Panc1 (cell line): ENCODE results near the gene PRLH. TPM values are rescaled to one million over a fixed set of nuclear protein-coding genes. Genes with fewer than 3 reads are reported as not detected.

ENCODE experiments used
- ATAC-seq: fragments of 200-7000 bp; cut with Tn5 transposase; 2 replicates; pipeline ENCODE4 v1.9.1; 2020; ENCODE audit warnings: mild to moderate bottlenecking, moderate library complexity
- BruUV-seq: library from RNA; stranded (reverse); fragments of 400-500 nt; replicated peaks from 2 replicates; lab custom pipeline; 2021; lab: Mats Ljungman, UMichigan
- CTCF ChIA-PET: fragments of 300-600 bp; sonication (Branson Sonifier 250); formaldehyde crosslinking; loops from one replicate; lab custom pipeline; 2022; ENCODE audit warnings: antibody characterized with exemption; lab: Charles Lee
- POLR2A ChIA-PET: fragments of 300-600 bp; sonication (Branson Sonifier 250); formaldehyde crosslinking; loops from one replicate; lab custom pipeline; 2022; ENCODE audit warnings: antibody characterized with exemption; lab: Charles Lee
- DNase-seq: peaks from one replicate; pipeline ENCODE4 v3.0.0-alpha.2; 2010; ENCODE audit warnings: low read depth, low spot score
- H3K27ac ChIP-seq: 2 replicates; pipeline ENCODE4 v1.5.1; 2011; ENCODE audit warnings: mild to moderate bottlenecking, low read length, inconsistent platforms
- H3K27me3 ChIP-seq: fragments of 200-500 bp; sonication (Bioruptor generic); 2 replicates; pipeline ENCODE4 v1.6.0; 2014; ENCODE audit warnings: low read length, inconsistent platforms; ENCODE audit not compliant: control insufficient read depth, insufficient read depth
- H3K36me3 ChIP-seq: fragments of 200-500 bp; sonication (Bioruptor generic); 2 replicates; pipeline ENCODE4 v1.5.1; 2014; ENCODE audit warnings: inconsistent platforms, mild to moderate bottlenecking, low read length, moderate library complexity; ENCODE audit not compliant: control insufficient read depth, insufficient read depth
- H3K4me1 ChIP-seq: 2 replicates; pipeline ENCODE4 v1.5.1; 2011; ENCODE audit warnings: inconsistent platforms, mild to moderate bottlenecking, low read length, moderate library complexity; ENCODE audit not compliant: control insufficient read depth, insufficient read depth
- H3K4me3 ChIP-seq, 2 experiments: 2 replicates each; pipeline ENCODE4 v1.5.1; 2011 to 2012; ENCODE audit warnings: low read depth in 2 of 2, low read length in 2 of 2, mild to moderate bottlenecking in 2 of 2, inconsistent platforms in 1 of 2, moderate library complexity in 1 of 2
- H3K9me3 ChIP-seq: fragments of 200-500 bp; sonication (Bioruptor generic); 2 replicates; pipeline ENCODE4 v1.5.1; 2014; ENCODE audit warnings: low read depth, mild to moderate bottlenecking, inconsistent platforms, low read length, moderate library complexity; ENCODE audit not compliant: control insufficient read depth, insufficient read depth
- POLR2AphosphoS5 ChIP-seq: IDR thresholded peaks from 2 replicates; pipeline ENCODE4 v1.6.1; 2012; ENCODE audit warnings: mild to moderate bottlenecking, low read depth, low read length, moderate library complexity
- SIN3A ChIP-seq: IDR thresholded peaks from 2 replicates; pipeline ENCODE4 v1.6.1; 2012; ENCODE audit warnings: low read depth, mild to moderate bottlenecking, low read length, moderate library complexity, borderline replicate concordance; ENCODE audit not compliant: insufficient read depth
- TCF7L2 ChIP-seq: IDR thresholded peaks from 2 replicates; pipeline ENCODE4 v1.6.1; 2011; ENCODE audit warnings: mild to moderate bottlenecking, low read depth, low read length, inconsistent platforms
- in situ Hi-C: cut with HindIII; loops from 2 replicates; pipeline ENCODE4 v1.10.0; 2016; ENCODE audit warnings: low sequenced_read_pairs, low pct_unique_long_range_greater_than_20kb
- intact Hi-C: fragments of 100-400 bp; cut with micrococcal nuclease; formaldehyde crosslinking; loops from one replicate; pipeline ENCODE4 v1.10.0; 2022; ENCODE audit not compliant: unreplicated experiment
- total RNA-seq: library from RNA; stranded (reverse); gene quantifications from one replicate; pipeline ENCODE4 v1.2.1, GENCODE V29; 2021; ENCODE audit not compliant: unreplicated experiment
- TF ChIP-seq, protein P1 (sequence below): fragments of 450-650 bp; IDR thresholded peaks from 2 replicates; pipeline ENCODE4 v1.5.1; 2017; ENCODE audit warnings: mild to moderate bottlenecking
- TF ChIP-seq, protein P2 (sequence below), 2 experiments: IDR thresholded peaks; 2 replicates each; pipeline ENCODE4 v1.6.1; 2011 to 2012; ENCODE audit warnings: low read depth in 2 of 2, control low read depth in 1 of 2, low read length in 1 of 2, mild to moderate bottlenecking in 1 of 2, moderate library complexity in 1 of 2; ENCODE audit not compliant: insufficient read depth in 1 of 2

PRLH gene
- total RNA-seq, 1 experiment from 2014 or later = not detected

DNA sequence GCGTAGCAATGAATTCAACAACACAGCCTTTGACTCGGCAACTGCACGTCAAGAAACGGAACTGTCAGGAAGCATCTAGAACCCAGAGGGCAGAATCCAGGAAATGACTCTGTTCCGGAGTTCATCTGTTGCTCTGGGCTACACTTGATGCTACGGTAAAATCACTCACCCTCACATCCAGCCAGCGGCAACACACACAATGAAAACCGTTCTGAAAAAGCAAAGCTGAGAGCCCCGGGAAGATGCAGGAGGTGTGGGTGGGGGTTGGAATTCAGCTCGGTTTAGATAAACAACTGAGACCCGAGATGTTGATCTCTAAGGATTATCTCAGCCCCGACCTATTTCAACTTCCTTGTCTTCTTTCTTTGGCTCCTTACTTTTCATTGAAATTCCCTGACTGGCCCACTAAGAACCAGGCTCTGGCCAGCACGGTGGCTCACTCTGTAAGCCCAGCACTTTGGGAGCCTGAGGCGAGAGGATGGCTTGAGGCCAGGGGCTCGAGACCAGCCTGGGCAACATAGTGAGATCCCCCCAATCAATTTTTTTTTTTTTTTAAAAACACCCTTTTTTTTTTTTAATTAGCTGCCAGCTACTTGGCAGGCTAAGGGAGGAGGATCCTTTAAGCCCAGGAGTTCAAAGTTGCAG is 37.5 kb downstream of the PRLH start:
- H3K4me3 ChIP-seq = no peak overlapping the region; a peak in 1 of 4 replicates
- H3K36me3 ChIP-seq = no peaks in the 10 kb centered on the region
- H3K9me3 ChIP-seq = no peaks in the 10 kb centered on the region
- H3K4me1 ChIP-seq = peaks cover 7% of the 10 kb centered on the region
- no peaks in the 10 kb centered on the region for H3K27me3 ChIP-seq
- ChIA-PET POLR2A (no interaction called here), CTCF (interaction anchor here (0.7 to 1.4 kb wide), 4 partner anchors 18 to 137 kb away, joined by 3 to 5 read pairs (median 4); no protein-coding TSS in a partner anchor)
- ATAC-seq (peak; percentile 69), DNase-seq (no peak)
- TF ChIP-seq, protein P1, sequence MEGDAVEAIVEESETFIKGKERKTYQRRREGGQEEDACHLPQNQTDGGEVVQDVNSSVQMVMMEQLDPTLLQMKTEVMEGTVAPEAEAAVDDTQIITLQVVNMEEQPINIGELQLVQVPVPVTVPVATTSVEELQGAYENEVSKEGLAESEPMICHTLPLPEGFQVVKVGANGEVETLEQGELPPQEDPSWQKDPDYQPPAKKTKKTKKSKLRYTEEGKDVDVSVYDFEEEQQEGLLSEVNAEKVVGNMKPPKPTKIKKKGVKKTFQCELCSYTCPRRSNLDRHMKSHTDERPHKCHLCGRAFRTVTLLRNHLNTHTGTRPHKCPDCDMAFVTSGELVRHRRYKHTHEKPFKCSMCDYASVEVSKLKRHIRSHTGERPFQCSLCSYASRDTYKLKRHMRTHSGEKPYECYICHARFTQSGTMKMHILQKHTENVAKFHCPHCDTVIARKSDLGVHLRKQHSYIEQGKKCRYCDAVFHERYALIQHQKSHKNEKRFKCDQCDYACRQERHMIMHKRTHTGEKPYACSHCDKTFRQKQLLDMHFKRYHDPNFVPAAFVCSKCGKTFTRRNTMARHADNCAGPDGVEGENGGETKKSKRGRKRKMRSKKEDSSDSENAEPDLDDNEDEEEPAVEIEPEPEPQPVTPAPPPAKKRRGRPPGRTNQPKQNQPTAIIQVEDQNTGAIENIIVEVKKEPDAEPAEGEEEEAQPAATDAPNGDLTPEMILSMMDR = no peak
- peak overlapping the region; percentile 32; the same call in 1 of the 2 replicates for H3K27ac ChIP-seq
- intact Hi-C loops (no loop called here), in situ Hi-C loops (no loop called here)
- no TSS peak for BruUV-seq

DNA sequence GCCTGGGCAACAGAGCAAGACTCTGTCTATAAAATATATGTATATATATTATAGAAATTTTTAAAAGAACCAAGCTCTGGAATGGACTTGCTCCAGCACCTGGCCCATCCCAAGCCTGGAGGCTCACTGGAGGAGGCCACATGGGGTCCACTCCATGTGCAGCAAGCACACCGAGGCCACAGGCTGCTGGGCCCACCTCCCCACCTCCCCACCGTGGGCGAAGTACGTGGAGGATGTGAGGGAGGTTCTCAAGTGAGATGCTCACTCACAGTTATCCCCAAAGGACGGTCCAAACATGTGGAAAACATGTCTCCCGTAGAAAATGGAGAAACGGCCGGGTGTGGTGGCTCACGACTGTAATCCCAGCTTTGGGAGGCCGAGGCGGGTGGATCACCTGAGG is 38.0 kb downstream of the PRLH start:
- Histone ChIP-seq H3K4me3 (no peak overlapping the region), H3K27me3 (no peaks in the 10 kb centered on the region), H3K27ac (no peak overlapping the region), H3K36me3 (no peaks in the 10 kb centered on the region), H3K9me3 (no peaks in the 10 kb centered on the region), H3K4me1 (peaks cover 7% of the 10 kb centered on the region)
- TF ChIP-seq, protein P2, sequence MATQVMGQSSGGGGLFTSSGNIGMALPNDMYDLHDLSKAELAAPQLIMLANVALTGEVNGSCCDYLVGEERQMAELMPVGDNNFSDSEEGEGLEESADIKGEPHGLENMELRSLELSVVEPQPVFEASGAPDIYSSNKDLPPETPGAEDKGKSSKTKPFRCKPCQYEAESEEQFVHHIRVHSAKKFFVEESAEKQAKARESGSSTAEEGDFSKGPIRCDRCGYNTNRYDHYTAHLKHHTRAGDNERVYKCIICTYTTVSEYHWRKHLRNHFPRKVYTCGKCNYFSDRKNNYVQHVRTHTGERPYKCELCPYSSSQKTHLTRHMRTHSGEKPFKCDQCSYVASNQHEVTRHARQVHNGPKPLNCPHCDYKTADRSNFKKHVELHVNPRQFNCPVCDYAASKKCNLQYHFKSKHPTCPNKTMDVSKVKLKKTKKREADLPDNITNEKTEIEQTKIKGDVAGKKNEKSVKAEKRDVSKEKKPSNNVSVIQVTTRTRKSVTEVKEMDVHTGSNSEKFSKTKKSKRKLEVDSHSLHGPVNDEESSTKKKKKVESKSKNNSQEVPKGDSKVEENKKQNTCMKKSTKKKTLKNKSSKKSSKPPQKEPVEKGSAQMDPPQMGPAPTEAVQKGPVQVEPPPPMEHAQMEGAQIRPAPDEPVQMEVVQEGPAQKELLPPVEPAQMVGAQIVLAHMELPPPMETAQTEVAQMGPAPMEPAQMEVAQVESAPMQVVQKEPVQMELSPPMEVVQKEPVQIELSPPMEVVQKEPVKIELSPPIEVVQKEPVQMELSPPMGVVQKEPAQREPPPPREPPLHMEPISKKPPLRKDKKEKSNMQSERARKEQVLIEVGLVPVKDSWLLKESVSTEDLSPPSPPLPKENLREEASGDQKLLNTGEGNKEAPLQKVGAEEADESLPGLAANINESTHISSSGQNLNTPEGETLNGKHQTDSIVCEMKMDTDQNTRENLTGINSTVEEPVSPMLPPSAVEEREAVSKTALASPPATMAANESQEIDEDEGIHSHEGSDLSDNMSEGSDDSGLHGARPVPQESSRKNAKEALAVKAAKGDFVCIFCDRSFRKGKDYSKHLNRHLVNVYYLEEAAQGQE (IDR thresholded peaks at IDR 0.05; ENCODE audit: insufficient read depth in 1 of 2, low read depth in 2 of 2, low read length in 1 of 2) = no peak
- TF ChIP-seq SIN3A (no peak), TCF7L2 (no peak), POLR2AphosphoS5 (no peak)
- TF ChIP-seq, protein P1 = no peak
- POLR2A ChIA-PET = no interaction called here
- BruUV-seq = no TSS peak
- DNase-seq (no peak), ATAC-seq (no peak)
- intact Hi-C loops = no loop called here
- CTCF ChIA-PET = interaction anchor here (0.7 to 1.4 kb wide), 3 partner anchors 18 to 138 kb away, joined by 3 to 5 read pairs (median 5); no protein-coding TSS in a partner anchor
- in situ Hi-C loops = no loop called here
